Measurements from ENCODE around the gene RAI14.
A peak's percentile ranks its signal among the peaks of the same experiment; 100 is the strongest.
"Not testable (repeated sequence)": the region's sequence is repeated elsewhere in the genome, so short reads cannot be mapped to it uniquely, and the experiment has no call there.

The RAI14 gene

DNA sequence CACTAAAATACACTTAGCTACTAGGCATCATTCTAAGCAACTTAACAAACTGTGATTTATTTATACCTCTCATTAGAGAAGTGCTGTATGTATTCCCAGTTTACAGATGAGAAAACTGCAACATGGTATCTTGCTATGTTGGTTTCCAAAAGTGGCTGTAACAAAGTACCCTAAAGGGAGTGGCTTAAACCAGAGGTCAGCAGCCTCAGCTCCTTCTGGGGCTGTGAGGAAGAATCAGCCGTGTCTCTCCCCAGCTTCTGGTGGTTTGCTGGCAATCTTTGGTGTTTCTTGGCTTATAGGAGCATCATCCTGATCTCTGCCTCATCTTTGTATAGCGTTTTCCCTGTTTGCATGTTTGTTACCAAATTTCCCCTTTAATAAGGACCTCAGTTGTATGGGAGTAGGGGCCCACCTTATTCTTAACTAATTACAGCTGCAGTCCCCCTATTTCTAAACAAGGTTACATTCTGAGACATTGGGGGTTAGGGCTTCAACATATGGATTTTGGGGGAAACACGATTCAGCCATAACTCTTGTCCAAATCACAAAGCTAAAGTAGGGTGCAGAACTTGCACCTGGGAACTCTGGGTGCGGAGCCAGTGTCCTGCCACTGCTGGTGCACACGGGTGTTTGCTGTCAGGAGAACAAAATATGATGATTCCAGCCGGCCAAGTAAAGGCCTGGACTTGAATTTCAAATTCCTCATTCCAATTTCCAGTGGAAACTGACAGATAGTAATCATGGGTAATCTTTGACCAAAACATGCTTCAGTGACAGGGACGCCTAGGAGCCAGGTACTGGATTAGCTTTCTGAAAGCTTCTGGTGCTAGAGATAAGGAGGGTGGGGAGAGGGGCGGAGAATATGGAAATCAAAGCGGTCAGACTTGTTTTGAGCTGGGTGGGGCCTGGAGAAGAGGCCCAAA lies 43.3 kb downstream of the RAI14 start:
- no peak for DNase-seq (ENCODE audit: low spot score)

DNA sequence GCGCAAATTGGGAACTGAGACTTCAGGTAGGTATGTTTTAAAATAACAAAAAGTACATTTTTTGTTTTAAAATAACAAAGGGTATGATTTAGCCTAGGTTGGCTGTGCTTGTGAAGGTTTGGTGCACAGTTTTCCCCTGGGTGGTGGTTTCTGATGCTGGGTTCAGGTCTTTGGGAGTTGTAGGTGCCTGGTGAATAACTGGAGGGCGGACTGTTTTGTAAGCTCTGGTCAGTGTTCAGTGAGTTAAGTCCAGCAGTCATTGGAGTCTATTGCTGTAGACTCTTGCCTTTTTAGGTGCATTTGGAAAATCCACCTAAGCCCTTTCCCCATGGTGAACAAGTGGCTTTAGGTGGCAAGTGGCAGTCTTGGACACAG lies 43.9 kb downstream of the RAI14 start:
- DNase-seq (ENCODE audit: low spot score), result no peak

- DNase-seq (ENCODE audit: low spot score), result not testable (repeated sequence)
These were observed 45.3 kb downstream of the RAI14 start for GRCh38 chr5:34701442-34701841.

DNA sequence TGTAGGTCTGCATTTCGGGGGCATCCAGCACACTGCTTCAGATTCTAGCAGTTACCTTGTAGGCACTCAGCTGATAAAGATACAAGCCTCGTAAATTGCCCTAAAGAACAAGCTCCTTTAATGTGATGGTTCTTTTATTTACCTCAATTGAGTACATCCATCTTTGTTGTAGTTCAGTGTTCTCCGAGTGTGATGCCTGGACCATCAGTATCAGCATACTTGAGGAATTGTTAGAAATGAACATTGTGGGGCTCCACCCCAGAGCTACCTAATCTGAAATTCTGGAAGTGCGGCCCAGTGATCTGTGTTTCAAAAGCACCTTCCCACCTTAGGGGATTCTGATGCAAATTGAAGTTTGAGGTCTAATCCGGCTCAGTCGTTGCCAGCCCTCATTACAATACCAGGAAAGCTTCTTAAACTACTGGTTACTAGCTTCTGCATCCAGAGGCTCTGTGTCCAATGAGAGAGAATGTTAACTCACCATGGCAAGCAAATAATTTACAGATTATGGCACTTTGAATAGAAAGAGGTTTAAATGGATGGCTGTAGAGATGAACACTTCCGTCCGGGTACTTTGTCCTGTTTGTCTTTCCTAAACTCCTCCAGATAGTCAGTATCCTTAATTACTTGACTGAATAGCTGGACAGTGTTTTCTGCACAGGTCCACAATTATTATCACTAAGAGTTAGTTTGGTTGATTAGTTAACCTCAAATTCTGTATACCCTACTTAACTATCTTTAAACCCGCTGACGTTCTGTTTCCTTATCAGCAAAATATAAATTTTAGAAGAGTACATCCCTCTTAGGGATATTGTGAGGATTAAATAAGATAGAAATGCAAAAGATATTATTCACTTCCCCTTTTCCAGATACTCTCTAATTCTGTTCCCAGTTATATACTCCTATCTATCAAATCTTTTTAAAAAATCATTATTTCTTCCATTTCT lies 47.9 kb downstream of the RAI14 start:
- peak; percentile 57 for DNase-seq (ENCODE audit: low spot score)

- no peak for DNase-seq (ENCODE audit: low spot score)
These were observed 50.0 kb downstream of the RAI14 start for GRCh38 chr5:34706084-34706483.

DNA sequence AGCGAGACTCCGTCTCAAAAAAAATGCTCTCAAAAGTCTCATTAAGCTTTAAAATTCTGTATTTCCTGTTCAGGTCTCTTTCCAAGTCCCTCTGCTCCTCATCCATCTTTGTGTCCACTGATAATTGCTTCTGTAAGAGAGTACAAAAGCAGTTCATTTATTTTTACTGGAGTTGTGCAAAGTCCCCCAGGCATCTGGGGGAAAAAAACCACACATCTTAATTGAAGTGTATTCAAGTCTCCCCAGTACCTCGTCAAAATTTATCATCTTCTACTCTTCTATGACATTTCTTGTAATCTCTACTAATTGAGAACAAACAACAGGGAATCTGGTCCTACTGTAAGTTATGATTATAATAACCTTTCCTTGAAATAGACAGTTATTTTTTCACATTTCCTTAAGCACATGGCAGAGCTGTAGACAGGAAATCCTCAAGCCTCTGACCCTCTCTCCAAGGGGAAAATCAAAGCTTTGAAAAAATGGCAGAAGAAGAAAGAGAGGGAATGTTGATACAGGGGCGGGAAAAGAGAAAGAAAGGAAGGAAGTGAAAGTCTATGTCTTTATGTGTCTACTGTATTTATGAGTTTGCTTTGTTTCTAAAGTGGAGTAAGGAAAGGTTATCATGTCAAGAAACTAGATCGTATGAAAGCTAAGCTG lies 51.5 kb downstream of the RAI14 start:
- no peak for DNase-seq (ENCODE audit: low spot score)

- no peak for DNase-seq (ENCODE audit: low spot score)
These were observed 52.6 kb downstream of the RAI14 start for GRCh38 chr5:34708777-34709176.

DNA sequence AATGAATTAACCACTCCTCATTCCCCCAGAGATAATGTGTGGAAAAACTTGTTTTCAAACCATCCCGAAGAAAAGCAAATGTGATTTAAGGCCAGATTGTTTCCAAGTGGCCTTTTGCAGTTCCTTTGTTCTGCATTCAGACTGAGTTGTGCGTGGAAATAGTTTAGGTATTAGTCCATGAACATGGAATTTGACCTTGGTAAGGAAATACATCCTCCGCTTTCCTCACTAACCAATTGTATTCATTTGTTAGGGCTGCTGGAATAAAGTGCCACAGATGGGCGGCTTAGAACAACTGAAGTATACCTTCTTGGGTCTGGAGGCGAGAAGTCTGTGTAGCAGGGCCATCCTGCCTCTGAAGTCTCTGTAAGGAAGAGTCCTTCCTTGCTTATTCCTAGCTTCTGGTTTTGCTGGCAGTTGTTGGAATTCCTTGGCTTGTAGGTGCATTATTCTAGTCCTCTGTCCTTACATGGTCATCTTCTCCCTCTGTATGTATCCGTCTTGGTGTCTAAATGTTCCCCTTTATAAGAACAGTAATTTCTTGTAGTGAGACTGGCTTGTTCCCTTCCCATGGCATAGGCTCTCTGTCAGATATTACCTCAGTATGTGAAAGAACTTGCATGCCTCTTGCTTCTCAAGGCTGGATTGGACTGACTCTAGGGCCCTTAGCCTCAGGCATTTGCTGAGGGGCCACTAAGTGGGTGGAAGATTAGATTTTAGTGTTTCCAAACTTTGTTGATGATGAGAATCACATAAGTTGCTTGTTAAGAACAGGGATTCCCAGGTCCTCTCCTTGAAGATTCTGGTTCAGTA lies 53.9 kb downstream of the RAI14 start:
- DNase-seq (ENCODE audit: low spot score), result no peak

GRCh38 chr5:34712565-34712964 lies 56.4 kb downstream of the RAI14 start:
- no peak for DNase-seq (ENCODE audit: low spot score)

DNA sequence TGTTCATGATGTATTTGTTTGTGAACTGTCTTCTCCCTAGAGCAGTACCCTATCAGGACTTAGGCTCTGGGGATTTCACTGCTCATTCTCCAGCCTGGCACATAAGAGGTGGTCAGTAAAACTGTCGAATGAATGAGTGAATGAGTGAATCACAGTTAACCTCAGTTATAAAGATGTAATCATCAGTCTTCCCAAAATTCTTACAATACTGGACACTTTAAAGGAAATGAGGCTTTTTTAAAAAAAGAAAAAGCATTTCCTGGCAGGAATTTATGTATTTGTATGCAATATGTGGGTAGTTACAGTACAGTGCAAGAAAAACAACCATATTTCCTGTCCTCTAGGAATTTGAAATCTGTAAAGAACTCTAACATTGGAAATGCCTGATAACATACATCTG lies 59.6 kb downstream of the RAI14 start:
- no peak for DNase-seq (ENCODE audit: low spot score)

GRCh38 chr5:34716986-34717385 lies 60.9 kb downstream of the RAI14 start:
- no peak for DNase-seq (ENCODE audit: low spot score)

DNA sequence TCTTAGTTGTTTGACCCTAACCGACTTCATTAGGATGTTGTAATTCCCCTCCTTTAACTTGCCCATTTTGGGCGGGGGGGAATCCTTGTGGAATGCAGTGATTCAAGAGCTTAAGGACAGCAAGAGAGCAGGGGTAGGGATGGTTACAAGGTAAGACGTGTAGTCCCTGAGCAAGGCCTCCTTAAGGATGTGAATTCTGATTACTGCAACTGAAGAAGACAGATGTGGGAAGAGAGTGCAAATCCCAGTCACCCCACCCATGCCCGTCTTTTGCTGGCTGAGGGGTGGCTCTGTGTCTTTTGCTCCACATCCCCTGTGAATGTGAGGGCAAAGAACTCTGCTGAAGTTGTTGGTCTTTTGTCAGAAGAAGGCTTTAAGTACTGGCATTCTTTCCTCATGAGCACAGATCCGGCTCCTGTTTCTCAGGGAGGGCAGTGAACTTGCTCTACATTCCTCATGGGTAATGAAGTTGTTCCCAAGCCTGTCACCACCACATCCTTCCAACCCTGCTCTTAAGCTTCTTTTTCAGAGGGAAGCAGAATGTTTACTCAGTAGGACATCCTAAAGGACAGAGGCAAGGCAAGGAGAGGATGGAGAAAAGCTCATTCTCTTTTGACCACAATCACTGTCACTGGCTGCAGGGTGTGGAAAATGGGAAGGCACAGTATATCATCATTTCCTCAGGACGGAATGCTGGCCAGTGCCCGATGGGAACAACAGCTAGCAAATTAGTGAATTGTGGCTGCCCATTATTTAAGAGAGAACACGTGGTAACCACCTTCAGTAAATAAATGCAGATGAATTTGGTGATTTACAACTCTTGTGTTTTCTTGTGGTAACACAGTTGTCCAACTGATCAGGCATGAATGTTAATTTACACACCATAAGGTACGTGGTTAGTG lies 61.5 kb downstream of the RAI14 start:
- DNase-seq (ENCODE audit: low spot score), result no peak

GRCh38 chr5:34718516-34718915 lies 62.4 kb downstream of the RAI14 start:
- no peak for DNase-seq (ENCODE audit: low spot score)

DNA sequence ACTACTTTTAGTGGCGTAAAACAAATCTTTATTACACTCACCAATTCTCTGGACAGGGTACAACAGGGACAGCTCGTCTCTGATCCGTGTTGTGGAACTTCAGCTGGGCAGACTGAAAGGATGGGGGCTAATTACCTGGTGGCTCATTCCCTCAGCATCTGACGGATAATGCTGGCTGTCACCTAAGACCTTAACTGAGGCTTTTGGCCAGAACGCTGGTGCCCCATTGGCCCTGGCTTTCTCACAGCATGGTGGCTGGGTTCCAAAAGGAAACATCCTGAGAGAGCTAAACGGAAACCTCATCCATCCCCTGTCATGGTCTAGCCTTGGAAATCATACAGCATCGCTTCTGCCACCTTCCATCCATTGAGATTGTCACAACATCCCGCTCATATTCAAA lies 62.9 kb downstream of the RAI14 start:
- no peak for DNase-seq (ENCODE audit: low spot score)

DNA sequence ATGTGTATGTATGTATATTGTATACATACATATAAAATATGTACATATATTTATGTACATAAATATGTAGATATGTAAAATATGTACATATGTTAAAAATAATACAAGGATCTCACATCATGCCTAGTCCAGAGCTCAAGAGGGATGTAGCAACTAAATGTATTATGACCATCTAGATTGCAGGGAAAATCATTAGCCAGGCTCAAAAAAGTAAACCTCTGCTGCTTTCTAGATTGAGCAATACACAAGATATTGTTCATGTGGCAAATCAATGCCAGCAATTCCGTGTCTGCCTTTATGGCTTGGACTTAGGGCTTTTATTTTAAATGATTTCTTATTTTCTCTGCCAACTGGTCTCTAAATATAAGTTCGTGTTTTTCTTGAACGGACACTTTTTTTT lies 65.2 kb downstream of the RAI14 start:
- DNase-seq (ENCODE audit: low spot score), result no peak

DNA sequence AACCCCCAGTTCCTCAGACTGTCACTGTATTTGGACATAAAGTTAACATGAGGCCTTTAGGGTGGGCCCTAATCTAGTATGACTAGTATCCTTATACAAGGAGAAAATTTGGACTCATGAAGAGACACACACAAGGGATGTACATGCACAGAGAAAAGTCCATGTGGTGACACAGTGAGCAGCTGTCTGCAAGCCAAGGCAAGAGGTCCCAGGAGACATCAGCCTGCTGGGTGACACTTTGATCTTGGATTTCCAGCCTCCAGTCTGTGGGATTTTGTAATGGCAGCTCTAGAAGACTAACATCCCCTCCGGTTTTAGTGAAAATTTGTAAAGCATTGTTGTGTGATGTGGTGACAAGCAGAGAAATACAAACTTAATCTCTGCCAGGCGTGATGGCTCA lies 66.1 kb downstream of the RAI14 start:
- DNase-seq (ENCODE audit: low spot score), result no peak

GRCh38 chr5:34724741-34725140 lies 68.6 kb downstream of the RAI14 start:
- DNase-seq (ENCODE audit: low spot score), result no peak

- not testable (repeated sequence) for DNase-seq (ENCODE audit: low spot score)
These were observed 71.1 kb downstream of the RAI14 start for GRCh38 chr5:34727166-34727749.

DNA sequence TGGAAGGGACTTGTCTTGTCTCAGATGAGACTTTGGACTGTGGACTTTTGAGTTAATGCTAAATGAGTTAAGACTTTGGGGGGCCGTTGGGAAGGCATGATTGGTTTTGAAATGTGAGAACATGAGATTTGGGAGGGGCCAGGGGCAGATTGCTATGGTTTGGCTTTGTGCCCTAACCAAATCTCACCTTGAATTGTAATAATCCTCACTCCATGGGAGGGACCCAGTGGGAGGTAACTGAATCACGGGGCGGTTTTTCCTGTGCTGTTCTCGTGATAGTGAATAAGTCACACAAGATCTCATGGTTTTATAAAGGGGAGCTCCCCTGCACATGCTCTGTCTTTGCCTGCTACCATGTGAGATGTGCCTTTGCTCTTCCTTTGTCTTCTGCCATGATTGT lies 72.1 kb downstream of the RAI14 start:
- DNase-seq (ENCODE audit: low spot score), result no peak
